GM21723 (cell line): ENCODE data around the gene GNAZ.

ENCODE experiments used
- ATAC-seq: cut with Tn5 transposase; IDR thresholded peaks from one replicate; pipeline ENCODE4 v1.9.1; 2021; ENCODE audit warnings: mild to moderate bottlenecking, moderate library complexity; ENCODE audit not compliant: unreplicated experiment

The GNAZ gene

DNA sequence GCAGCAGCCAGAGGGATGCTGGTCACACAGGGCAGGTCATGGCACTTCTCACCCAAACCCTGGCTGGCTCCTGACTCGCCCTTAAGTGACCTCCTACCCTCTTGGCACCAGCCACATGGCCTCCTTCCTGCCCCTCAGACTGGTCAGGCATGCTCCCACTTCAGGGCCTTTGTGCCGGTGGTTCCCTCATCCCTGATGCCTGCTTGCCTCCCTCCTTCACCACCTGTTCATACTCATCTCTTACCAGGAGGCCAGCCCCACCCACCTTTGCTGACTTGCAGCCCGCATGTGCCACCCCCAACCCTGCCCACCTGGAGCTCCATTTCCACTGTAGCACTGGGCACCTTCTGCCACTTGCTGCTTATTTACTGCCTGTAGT lies 20.1 kb downstream of the GNAZ start:
- no peak for ATAC-seq

GRCh38 chr22:23091760-23092159 lies 21.4 kb downstream of the GNAZ start:
- ATAC-seq: no peak

DNA sequence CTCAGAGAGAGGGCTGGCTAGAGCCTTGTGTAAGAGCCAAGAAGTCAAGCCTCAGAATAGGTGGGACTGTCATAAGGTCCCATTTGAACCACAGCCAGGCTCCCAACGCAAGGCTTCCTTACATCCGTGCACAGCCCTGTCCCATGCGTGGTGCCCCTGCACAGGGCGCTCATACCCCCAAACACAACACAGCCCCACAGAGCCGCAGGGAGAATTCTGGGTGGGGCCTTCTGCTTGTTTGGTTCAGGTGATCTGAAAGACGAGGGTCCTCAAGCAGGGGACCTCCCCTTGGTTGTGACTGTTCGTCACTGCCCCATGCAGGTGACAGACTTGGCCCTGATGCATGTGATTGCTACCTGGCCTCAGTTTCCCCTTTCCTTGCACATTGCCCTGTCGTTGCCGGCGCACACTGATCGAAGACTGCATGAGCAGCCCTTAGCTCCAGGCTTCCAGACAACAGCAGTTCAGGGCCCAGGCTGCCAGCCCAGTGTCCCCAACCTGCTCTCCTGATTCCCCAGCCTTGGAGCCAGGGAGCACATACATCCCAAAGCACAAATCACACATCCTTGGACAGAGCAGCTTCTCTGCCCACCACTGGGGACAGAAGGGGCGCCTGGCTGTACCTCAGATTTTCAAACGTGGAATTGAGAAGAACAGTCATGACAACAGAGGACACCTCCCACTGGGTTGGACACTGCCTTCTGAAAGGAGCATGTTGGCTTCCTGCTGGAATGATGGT lies 22.1 kb downstream of the GNAZ start:
- ATAC-seq: no peak

GRCh38 chr22:23093051-23093788 lies 22.9 kb downstream of the GNAZ start:
- no peak for ATAC-seq

DNA sequence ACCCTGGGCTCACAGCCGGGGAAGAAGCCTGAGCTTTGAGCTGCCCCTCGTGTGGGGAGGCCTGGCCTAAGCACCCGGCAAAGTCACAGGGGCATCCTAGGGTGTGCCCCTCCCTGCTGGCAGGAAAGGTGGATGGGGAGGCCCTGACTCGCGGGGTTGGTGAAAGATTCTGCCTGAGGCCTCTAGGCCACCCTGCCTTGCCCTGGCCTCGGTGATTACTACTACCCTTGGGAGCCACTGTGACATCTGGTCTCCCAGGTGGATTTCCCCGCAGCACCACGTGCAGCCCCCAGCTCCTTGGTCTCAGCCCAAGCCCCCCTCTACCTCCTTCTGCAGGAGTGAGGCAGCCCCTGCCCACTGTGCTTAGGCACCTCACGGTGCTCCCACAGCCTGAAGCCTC lies 23.9 kb downstream of the GNAZ start:
- ATAC-seq: no peak

GRCh38 chr22:23094695-23095681 lies 24.7 kb downstream of the GNAZ start:
- ATAC-seq: no peak

GRCh38 chr22:23095733-23096342 lies 25.5 kb downstream of the GNAZ start:
- ATAC-seq: no peak

- ATAC-seq: no peak
These were observed 27.3 kb downstream of the GNAZ start for GRCh38 chr22:23097412-23098229.

- no peak for ATAC-seq
These were observed 27.9 kb downstream of the GNAZ start for GRCh38 chr22:23098230-23098705.

DNA sequence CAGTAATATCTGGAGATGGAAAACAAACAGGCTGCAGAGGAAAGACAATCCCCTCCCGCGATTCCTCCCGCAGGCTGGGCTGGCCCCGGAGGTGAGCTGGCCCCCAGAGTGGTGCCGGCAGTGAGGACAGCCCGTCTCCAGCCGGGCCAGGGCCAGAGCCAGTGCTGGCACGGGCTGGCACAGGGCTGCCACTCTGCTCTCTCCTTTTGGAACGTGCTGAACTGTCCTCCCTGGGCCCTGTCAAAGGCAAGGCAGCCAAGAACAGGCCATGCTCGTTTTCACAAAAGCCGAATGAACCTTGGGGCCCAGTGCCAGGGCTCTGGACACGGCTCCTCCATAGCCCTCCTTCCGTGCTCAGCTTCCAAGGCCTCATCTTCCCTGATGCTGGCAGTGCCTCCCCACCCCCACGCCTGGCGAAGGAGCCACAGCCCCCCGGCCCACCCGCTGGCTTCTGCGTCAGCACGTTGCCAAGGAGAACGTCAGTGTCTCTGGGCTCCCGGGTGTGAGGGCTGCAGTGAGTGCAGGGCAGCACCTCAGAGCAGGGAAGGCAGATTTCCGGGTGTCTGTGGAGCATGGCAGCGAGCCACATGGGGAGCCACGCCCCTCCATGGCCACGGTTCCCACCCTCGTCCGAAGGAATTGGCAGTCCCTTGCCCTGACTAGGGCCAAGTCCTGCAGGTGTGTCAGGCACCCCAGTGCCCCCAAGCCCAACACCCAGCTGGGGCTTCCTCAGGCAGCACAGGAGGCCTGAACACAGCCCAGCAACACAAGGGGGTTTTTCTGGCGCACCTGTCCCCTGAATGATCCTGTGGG lies 28.6 kb downstream of the GNAZ start:
- ATAC-seq: no peak

DNA sequence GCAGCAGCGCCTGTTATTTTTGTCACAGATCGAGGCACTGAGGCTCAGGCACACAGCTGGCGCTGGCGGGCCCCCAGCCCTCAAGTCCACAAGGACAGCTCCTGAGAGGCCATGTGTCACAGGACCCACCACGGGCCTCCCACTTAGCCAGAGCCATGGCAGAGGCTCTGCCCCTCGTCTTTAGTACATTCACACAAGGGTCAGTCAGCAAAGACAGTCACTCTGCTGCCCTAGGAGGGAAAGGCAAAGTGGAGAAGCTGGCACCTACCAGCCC lies 29.1 kb downstream of the GNAZ start:
- ATAC-seq: no peak

- no peak for ATAC-seq
These were observed 29.9 kb downstream of the GNAZ start for GRCh38 chr22:23100124-23100801.

DNA sequence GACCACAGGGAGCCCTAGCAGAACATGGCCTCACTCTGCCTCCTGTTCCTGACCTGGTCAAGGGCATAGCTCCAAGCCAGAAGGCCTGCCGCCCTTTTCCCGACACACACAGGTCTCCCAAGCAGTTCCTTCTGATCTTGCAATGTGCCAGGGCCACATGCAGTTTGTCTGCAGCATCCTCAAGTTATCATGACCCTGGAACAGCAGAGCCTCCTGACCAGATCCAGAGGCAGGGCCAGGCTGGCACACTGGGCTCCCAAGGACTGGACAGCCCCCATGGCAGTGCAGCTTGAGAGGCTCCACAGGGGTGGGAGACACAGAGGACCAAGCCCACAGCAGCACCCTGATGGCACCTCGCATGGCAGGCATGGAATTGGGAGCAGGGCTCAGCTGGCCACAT lies 31.2 kb downstream of the GNAZ start:
- ATAC-seq: no peak

GRCh38 chr22:23102002-23102655 lies 31.8 kb downstream of the GNAZ start:
- no peak for ATAC-seq

DNA sequence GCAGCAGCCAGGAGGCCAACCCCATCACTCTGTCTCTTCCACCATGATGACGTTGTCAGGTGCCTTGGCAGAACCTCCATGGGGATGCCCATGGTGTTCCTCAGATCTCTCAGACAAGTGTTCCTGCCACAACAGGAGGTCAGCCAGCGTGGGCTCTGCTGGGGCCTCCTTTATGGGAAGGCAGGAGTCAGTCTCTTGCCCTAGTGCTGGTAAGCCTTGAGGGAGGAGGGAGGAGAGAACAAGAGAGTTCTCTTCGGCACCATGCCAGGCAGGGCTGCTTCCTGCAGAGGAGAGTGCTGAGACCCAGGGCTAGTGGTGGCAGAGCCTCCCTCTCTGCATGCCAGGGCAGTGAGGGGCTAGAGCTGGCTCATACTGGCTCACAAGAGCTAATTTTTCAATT lies 32.5 kb downstream of the GNAZ start:
- no peak for ATAC-seq

GRCh38 chr22:23103199-23103954 lies 33.1 kb downstream of the GNAZ start:
- no peak for ATAC-seq

DNA sequence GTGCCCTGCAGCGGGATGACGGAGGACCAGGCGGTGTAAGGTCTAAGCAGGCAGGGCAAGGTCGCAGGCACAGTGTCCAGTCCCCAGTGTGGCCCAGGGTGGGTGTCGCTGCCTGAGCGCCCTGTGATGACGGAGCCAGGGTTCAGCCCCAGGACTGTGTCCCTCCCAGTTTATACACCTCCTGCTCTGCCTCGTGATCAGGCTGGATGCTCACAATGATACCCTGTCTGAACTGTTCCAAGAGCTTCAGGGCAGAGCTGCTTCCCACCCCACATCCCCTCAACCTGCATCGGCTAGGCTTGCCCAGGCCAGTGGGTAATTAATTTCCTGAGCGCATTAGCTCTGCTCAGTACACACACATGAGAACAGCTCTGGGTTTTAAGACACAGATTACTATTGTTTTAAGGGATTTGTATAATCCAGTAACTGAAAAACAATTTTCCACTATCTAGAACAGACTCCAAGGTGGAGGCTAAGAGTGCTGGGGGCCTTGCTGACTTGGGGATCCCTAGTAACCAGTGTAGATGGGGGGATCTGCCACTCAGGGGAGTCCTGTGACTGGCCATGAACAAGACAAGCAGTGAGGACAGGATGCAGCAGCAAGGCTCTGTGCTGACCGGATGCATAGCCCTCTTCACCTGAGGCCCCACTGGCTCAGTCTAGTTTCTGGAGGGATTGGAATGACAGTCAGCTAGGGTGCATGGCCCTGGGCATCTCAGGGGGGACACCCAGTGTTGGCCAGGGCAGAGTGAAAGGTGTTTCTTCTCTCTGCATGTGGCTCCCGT lies 34.1 kb downstream of the GNAZ start:
- ATAC-seq: no peak
